A673 (cell line): Measurements from ENCODE around the gene CLASP2.

Experiments
- EZH2 ChIP-seq: fragments of 200-600 bp; sonication (generic); IDR thresholded peaks from 2 replicates; pipeline ENCODE4 v1.6.1; 2017; ENCODE audit warnings: borderline replicate concordance, low read depth, mild to moderate bottlenecking, mixed read lengths, antibody characterized with exemption, low read length; ENCODE audit not compliant: poor library complexity, severe bottlenecking
- TF ChIP-seq, protein P1 (sequence below): fragments of 300-800, 200-600 bp; sonication (generic); conservative IDR thresholded peaks from 2 replicates; pipeline ENCODE4 v1.5.1; 2017; ENCODE audit warnings: low read depth, mild to moderate bottlenecking, antibody characterized with exemption, low read length, moderate library complexity, mixed read lengths

DNA sequence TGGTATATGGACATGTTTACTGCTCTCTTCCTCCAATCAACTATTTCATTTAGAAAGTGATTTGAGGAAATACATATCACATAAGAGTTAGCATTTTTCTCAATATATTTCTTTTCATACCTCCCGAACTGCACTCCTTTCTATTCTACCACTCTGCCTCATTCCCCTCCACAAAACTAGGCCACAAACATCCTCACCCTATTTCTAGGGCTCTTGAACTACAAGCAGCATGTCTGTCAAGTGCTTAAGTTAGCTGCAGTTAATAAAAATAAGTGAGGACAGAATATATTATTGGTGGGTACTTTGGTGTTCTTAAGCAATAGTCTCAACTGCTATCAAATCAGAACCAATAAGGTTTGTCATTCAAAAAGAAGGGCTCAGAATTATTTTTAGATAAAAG, 125.1 kb downstream of the CLASP2 start:
- no peak for TF ChIP-seq EZH2
- TF ChIP-seq, protein P1, sequence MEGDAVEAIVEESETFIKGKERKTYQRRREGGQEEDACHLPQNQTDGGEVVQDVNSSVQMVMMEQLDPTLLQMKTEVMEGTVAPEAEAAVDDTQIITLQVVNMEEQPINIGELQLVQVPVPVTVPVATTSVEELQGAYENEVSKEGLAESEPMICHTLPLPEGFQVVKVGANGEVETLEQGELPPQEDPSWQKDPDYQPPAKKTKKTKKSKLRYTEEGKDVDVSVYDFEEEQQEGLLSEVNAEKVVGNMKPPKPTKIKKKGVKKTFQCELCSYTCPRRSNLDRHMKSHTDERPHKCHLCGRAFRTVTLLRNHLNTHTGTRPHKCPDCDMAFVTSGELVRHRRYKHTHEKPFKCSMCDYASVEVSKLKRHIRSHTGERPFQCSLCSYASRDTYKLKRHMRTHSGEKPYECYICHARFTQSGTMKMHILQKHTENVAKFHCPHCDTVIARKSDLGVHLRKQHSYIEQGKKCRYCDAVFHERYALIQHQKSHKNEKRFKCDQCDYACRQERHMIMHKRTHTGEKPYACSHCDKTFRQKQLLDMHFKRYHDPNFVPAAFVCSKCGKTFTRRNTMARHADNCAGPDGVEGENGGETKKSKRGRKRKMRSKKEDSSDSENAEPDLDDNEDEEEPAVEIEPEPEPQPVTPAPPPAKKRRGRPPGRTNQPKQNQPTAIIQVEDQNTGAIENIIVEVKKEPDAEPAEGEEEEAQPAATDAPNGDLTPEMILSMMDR = no peak
